HFFc6 (cell line): ENCODE results near the gene CPXM2. TPM values are rescaled to one million over a fixed set of nuclear protein-coding genes. Genes with fewer than 3 reads are reported as not detected.

ENCODE experiments used
- DNase-seq: peaks from one replicate; pipeline ENCODE4 v3.0.0-alpha.2; 2018
- H3K27ac Mint-ChIP-seq: 2 replicates; pipeline ENCODE4 v1.8.0; 2020; ENCODE audit warnings: mild to moderate bottlenecking, mixed read lengths
- H3K27me3 Mint-ChIP-seq: 2 replicates; pipeline ENCODE4 v1.8.0; 2021; ENCODE audit warnings: mild to moderate bottlenecking, moderate library complexity, mixed read lengths; ENCODE audit not compliant: insufficient read depth
- H3K36me3 Mint-ChIP-seq: 2 replicates; pipeline ENCODE4 v1.8.0; 2021; ENCODE audit warnings: low read depth, mixed read lengths
- H3K4me1 Mint-ChIP-seq: 2 replicates; pipeline ENCODE4 v1.8.0; 2020; ENCODE audit warnings: low read depth, mixed read lengths
- H3K4me3 Mint-ChIP-seq: 2 replicates; pipeline ENCODE4 v1.8.0; 2020; ENCODE audit warnings: mild to moderate bottlenecking, moderate library complexity, mixed read lengths
- H3K9me3 Mint-ChIP-seq: 2 replicates; pipeline ENCODE4 v1.8.0; 2020; ENCODE audit warnings: mild to moderate bottlenecking, mixed read lengths
- total RNA-seq, 6 experiments: library from RNA; stranded (reverse); fragmentation: NEBNext Ultra II Directional; extraction: Animal tissue kit (Norgen Biotek cat#: 25700); gene quantifications; 2 replicates in 1 of 6; 3 replicates in 5 of 6; pipeline ENCODE4 v1.2.3, GENCODE V29; 2021
- TF ChIP-seq, protein P1 (sequence below): fragments of 200-600 bp; sonication (generic); IDR thresholded peaks from 2 replicates; pipeline ENCODE4 v1.5.0; 2021; ENCODE audit warnings: antibody characterized with exemption, mild to moderate bottlenecking

The CPXM2 gene
- total RNA-seq, 6 experiments from 2014 or later, result not detected

DNA sequence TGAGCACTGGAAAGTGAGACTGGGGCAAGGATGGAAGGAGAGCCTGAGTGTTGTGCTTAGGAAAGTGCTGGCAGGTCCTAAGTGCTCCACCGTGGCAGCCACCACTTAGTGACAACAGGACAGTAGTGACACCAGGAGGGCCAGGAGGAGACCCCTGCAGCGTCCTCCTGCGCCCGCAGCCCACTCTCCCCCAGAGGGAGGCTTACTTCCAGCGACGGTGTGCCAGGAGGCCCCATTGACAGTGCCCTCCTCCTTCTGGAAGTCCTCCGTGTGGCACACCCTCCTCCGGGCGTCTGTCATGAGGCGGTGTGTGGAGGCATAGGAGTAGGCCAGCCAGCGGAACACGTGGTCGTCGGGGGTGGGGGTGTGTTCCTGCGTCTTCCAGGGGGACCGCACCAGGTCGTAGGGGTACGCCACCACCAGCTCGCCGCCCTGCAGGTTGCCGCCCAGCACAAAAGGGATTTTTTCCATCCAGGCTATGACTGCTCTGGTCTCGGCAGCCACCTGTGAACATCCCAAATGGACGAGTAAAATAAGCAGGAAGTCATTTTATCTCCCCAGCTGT lies 129.9 kb downstream of the CPXM2 start:
- H3K36me3 Mint-ChIP-seq, result no peaks in the 10 kb centered on the region; the same call in 1 of the 2 replicates
- H3K4me3 Mint-ChIP-seq, result no peak overlapping the region
- peaks cover 3% of the 10 kb centered on the region; the same call in 1 of the 2 replicates for H3K9me3 Mint-ChIP-seq
- no peak overlapping the region for H3K27ac Mint-ChIP-seq
- peaks cover 10% of the 10 kb centered on the region; the same call in 1 of the 2 replicates for H3K4me1 Mint-ChIP-seq
- TF ChIP-seq, protein P1, sequence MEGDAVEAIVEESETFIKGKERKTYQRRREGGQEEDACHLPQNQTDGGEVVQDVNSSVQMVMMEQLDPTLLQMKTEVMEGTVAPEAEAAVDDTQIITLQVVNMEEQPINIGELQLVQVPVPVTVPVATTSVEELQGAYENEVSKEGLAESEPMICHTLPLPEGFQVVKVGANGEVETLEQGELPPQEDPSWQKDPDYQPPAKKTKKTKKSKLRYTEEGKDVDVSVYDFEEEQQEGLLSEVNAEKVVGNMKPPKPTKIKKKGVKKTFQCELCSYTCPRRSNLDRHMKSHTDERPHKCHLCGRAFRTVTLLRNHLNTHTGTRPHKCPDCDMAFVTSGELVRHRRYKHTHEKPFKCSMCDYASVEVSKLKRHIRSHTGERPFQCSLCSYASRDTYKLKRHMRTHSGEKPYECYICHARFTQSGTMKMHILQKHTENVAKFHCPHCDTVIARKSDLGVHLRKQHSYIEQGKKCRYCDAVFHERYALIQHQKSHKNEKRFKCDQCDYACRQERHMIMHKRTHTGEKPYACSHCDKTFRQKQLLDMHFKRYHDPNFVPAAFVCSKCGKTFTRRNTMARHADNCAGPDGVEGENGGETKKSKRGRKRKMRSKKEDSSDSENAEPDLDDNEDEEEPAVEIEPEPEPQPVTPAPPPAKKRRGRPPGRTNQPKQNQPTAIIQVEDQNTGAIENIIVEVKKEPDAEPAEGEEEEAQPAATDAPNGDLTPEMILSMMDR, result no peak
- H3K27me3 Mint-ChIP-seq, result peaks cover 16% of the 10 kb centered on the region
- no peak for DNase-seq

DNA sequence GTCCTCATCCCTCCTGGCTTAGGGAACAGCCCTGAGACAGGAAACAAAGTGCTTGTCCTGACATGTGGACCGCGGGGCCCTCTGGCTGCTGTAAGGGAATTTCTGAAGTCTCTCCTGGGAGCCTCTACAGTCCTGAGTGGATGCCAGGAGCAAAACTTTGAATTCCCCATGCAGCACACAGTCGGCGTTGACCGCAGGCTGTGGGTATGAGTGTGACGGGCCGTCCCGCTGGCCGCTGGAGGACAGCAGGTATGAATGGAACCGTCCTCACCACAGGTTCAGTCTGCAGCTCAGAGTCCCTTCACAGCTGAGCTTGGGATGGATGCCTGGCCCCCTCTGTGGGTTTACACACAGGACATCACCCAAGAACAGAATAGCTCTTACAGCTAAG lies 130.6 kb downstream of the CPXM2 start:
- Mint-ChIP-seq H3K27me3 (peaks cover 17% of the 10 kb centered on the region), H3K9me3 (peaks cover 7% of the 10 kb centered on the region; the same call in 1 of the 2 replicates), H3K4me3 (no peak overlapping the region), H3K27ac (no peak overlapping the region), H3K36me3 (no peaks in the 10 kb centered on the region; the same call in 1 of the 2 replicates), H3K4me1 (peaks cover 3% of the 10 kb centered on the region; the same call in 1 of the 2 replicates)
- DNase-seq, result no peak
- TF ChIP-seq, protein P1, result no peak

DNA sequence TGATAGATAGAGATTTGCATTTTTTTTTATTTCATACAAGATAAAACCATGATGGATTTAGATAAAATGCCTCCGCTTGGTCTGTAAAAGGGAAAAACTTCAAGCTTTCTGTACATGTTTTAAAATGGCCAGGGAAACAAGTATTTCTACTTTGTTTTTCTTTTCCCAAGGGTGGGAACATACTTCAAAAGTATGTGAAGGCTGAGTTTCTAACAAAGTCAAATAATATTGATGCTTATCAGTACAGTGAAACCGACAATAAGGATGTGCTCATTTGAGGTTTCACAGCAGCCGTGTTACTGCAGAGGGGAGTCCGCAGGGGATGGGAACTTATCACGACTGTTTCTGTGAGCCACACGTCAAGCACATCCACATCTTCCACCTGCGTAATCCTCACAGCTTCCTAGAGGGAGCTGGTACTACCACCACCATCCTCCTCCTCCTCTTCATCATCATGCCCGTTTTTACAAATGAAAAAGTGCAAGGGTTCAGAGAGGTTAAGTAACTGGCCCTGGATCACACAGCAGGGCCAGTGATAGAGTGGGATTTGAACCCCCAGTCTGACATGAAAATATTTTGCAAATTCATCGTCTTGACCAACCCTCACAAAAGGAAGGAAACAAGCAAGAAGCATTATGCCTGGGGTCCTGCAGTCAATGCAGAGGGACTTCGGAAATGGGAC lies 131.1 kb downstream of the CPXM2 start:
- Mint-ChIP-seq H3K27me3 (peaks cover 17% of the 10 kb centered on the region), H3K27ac (no peak overlapping the region), H3K4me3 (no peak overlapping the region), H3K9me3 (peaks cover 7% of the 10 kb centered on the region; the same call in 1 of the 2 replicates), H3K36me3 (no peaks in the 10 kb centered on the region; the same call in 1 of the 2 replicates), H3K4me1 (no peaks in the 10 kb centered on the region)
- no peak for DNase-seq
- TF ChIP-seq, protein P1, result no peak

DNA sequence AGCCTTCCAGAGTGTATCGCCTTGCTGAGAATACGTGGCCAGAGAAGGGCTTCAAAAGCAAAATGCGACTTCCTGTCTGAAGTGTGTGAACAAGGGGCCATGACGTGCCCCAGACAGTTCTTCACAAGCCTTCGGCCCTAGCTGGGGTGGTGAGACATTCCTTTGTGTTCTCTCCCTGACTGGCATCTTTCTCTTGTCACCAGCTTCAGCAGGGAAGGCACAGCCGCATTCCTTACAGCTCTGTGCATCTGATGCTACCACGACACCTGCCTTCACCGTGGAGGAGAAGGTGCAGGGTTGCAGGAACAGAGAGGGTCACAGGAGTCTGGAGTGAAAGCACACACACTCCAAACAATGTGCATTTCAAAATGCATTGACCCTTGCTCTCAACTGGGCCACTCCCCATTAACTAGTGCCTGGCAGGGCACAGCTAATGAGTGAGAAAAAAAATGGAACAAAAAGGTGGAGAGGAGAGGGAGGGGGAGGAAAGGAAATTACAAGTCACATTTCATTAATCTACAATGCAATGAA lies 132.0 kb downstream of the CPXM2 start:
- Mint-ChIP-seq H3K27me3 (peaks cover 17% of the 10 kb centered on the region), H3K4me1 (no peaks in the 10 kb centered on the region), H3K9me3 (peaks cover 13% of the 10 kb centered on the region), H3K27ac (no peak overlapping the region), H3K36me3 (no peaks in the 10 kb centered on the region; the same call in 1 of the 2 replicates), H3K4me3 (no peak overlapping the region)
- TF ChIP-seq, protein P1, result no peak
- DNase-seq, result no peak

DNA sequence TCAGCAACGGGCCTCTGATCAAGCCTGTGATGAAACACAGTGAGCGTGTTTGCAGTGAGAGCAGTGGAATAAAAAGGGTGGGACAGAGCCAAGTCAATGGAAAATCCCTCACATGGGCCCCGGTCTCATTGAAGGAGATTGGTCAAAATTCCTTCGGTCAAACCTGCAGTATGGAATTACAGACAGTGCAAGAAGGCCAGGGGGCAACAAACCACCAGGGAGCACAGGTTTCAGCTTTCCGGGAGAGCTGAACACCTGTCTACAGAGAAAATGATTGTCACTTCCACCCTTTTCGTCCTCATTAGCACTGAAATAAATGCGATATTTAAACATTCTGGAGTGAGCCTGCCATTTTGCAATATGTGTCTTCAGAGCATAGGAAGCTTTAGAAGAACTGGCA lies 132.6 kb downstream of the CPXM2 start:
- TF ChIP-seq, protein P1, result no peak
- Mint-ChIP-seq H3K9me3 (peaks cover 18% of the 10 kb centered on the region), H3K4me3 (no peak overlapping the region), H3K4me1 (no peaks in the 10 kb centered on the region), H3K27me3 (peaks cover 19% of the 10 kb centered on the region), H3K27ac (no peak overlapping the region), H3K36me3 (no peaks in the 10 kb centered on the region; the same call in 1 of the 2 replicates)
- DNase-seq, result no peak
